Measurements from ENCODE around the gene ILKAP.

ILKAP gene, protein sequence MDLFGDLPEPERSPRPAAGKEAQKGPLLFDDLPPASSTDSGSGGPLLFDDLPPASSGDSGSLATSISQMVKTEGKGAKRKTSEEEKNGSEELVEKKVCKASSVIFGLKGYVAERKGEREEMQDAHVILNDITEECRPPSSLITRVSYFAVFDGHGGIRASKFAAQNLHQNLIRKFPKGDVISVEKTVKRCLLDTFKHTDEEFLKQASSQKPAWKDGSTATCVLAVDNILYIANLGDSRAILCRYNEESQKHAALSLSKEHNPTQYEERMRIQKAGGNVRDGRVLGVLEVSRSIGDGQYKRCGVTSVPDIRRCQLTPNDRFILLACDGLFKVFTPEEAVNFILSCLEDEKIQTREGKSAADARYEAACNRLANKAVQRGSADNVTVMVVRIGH

DNA sequence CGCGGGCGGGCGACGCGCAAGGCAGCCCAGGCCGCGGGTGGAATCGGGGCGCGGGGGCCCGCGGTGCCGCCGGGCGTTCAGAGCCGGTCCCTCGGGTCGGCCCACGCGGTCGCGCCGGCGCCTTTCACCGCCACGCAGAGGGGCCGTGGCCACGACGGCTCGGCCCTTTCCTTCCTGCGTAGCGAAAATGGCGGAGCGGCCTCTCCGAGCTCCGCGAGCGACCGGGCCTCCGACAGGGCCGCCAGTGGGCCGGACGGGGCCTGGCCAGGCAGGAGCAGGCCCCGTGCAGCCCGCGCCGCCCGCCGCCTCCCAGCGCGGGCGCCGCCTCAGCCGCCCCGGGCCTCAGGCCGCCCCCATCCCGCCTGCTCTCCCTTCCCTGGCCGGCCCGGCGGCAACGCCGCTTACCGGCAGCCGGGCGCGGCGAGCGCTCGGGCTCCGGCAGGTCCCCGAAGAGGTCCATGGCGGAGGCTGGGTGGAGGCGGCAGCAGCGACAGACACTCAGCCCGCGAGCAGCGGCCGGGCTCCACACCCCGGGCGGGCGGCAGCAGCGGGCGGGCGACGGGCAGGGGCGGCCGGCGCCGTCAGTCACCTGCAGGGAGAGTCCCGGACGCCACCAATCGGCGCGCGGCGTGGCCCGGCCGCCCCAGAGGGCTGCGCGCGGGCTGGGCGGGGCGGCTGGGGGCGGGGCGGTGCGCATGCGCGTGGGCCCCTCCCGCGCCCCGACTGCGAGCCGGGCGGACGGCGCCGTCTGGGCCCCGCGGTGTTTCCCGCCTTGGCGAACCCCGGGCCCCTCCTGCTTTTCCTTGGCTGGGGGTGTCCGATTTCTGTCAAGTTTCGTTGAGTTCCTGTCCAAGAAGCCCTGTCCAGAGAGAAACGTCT is at the start of gene ILKAP:
Gene ILKAP, minus strand, starts transcription at position 602 of the 879 bp plus-strand sequence. Its CDS starts 142 bp downstream, at position 460.
- DNase-seq (ENCODE audit: low read depth in 2 of 2) = peak; percentile 70 to 84

DNA sequence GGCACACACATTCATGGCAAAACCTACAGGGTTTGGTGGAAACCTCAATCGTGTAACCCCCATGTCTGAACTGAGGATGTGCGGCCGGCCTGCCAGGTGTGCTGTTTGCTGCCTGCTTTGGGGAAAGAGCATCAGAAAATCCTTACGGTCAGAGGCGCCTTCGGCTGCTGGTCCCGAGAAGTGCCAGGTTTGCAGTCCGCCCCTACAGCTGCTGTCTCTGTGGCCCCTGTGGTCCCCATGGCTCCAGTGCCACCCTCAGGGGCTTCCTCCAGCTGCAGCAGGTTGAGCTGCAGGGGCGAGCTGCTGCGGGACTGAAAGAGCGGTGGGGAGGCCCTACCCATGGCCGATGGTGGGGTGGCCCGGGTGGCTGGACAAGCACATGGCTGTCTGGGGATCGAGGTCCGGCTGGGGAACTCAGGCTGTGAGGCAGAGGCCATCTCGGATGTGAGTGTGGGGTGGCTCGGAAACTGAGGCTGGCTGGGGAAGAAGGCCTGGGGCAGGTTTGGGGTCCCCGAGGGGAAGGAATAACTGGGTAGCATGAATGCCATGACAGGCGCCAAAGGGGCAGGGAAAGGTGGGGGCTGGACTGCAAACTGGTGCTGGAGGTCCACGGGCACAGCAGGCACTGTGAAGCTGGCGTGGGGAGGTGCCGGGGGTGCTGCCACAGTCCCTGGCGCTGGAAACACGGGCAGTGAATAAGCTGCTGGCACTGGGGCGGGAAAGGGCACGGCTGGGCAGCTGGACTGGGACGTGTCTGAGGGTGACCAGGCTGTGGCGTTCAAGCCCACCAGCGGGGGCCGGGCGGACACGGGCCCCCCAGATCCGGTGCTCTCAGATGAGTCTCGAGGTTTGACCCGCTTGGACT is 49.5 kb upstream of the ILKAP start:
- no peak for DNase-seq (ENCODE audit: low read depth in 2 of 2)

DNA sequence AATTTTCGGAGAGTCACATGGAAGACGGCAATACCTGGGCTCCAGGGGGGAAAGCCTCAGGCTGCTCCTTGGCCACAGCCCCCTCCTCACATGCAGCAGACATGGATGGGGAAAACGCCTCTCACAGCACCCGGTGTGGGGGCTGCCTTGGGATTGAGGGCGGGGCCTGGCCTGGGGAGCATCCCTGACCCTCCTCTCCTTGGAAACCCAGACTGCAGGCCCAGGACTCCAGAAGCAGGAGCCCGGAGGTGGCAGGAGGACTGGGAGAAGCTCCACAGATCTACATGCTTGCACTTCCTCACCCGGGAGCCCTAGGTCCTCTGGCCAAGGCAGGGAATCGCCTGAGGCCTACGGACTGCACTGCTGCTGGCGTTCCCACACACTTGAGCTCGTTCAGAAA is 48.5 kb upstream of the ILKAP start:
- DNase-seq (ENCODE audit: low read depth in 2 of 2) = no peak

DNA sequence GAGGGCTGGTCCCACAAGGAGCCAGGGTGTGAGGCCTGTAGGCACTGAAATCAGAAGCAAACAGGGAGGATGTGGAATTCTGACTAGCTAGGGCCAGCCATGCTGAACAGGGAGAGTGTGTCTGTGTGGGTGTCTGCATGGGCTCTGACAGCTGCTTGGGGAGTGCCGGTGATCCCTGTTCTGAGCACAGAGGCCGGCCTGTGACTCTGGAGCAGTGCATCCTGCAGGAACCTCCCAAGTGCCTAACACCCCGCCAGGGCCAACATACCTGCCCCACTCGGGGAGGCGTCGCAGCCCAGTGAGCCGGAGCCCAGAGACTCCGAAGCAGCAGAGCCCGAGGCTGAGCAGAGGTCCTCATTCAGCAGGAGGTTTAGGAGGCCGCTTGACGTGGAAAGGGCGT is 47.8 kb upstream of the ILKAP start:
- DNase-seq (ENCODE audit: low read depth in 2 of 2) = no peak

DNA sequence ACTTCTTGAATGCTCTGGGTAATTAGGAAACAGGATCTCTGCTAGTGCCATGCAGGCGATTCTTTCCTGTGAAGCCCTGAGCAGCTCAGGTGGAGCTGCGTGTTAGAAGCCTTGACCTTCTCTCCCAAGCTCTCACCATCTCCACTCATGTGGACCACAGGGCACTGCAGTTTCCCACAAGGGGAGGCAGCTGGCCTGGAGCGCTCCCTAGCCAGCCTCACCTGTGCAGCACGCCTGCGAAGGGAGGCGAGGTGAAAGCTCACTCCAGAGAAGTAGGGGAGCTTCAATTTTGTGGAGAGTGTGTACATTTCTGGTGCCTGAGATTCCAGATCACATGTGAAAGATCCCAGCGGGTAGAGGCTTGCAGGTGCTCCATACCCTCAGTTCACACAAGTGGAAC is 47.4 kb upstream of the ILKAP start:
- no peak for DNase-seq (ENCODE audit: low read depth in 2 of 2)

DNA sequence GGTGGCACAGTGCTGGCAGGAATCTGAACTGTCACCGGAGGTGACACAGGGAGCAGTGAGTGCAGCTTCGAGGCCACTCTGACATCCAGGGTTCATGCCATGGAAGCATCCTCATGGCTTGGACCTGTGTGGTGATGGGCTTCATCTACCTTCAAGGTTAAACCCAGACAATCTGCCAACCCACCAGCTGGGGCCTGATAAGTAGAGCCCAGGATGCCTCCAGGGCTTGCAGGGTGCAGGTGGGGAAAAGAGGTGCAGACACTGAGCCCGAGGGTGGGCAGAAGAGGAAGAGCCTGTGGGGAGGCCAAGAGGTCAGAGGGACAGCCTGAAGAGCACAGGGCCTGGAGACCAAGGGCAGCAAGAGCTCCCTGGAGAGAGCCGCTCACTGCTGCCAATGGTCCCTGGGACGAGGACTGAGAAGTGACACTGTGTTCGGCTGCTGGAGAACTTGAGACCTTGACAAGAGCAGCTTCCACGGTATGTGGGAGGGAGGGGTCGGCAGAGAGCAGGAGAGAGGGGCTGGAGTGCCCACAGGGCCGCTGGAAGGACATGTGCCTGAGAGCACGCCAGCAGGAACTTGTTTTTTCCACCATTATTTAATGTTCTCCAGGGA is 44.5 kb upstream of the ILKAP start:
- no peak for DNase-seq (ENCODE audit: low read depth in 2 of 2)

DNA sequence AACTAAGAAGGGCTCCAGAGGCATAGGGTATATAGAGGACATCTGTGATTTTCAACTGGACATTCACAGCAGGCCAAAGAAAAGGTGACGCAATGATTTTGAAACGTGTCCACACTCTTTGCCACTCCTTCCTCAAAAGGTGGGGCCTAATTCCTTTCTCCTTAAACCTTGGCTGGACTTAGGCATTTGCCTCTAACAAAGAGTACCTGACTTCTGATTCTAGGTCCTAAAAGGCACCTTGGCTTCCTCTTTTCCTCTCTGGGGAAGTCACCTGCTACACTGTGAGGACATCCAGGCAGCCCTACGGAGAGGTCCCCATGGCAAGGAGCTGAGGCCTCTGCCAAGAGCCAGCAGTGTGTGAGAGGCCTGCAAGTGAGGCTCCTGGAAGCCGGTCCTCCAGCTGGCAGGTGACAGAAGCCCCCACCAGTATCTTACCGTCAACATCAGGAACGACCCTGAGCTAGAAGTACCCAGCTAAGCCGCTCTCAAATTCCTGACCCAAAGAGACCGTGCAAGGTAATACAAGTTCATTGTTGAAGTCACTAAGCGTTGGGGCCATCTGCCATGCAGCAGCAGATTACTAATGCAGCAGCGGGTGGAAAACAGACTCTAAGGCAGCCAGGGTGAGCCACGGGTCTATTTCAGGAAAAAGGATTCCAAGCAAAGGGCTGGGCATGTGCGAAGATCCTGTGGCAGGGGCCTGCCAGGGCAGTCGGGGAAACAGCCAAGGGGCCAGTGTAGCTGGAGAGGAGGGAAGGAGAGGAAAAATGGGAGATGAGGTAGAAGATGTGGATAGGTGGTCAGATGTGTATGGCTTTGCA is 43.7 kb upstream of the ILKAP start:
- no peak for DNase-seq (ENCODE audit: low read depth in 2 of 2)

- no peak for DNase-seq (ENCODE audit: low read depth in 2 of 2)
These were observed 40.7 kb upstream of the ILKAP start for GRCh38 chr2:238244151-238244550.

- no peak for DNase-seq (ENCODE audit: low read depth in 2 of 2)
These were observed 40.1 kb upstream of the ILKAP start for GRCh38 chr2:238243496-238244076.

- DNase-seq (ENCODE audit: low read depth in 2 of 2) = no peak
These were observed 39.4 kb upstream of the ILKAP start for GRCh38 chr2:238242731-238243495.

GRCh38 chr2:238241970-238242369 is 38.5 kb upstream of the ILKAP start:
- DNase-seq (ENCODE audit: low read depth in 2 of 2) = no peak

- no peak for DNase-seq (ENCODE audit: low read depth in 2 of 2)
These were observed 37.5 kb upstream of the ILKAP start for GRCh38 chr2:238240757-238241711.

- DNase-seq (ENCODE audit: low read depth in 2 of 2) = peak; percentile 32 to 56
These were observed 36.6 kb upstream of the ILKAP start, which contains the start of gene HES6 for GRCh38 chr2:238239863-238240756. TSS of gene HES6 (minus strand) at chr2:238240038. CDS start at chr2:238239905, 133 bp downstream.

DNA sequence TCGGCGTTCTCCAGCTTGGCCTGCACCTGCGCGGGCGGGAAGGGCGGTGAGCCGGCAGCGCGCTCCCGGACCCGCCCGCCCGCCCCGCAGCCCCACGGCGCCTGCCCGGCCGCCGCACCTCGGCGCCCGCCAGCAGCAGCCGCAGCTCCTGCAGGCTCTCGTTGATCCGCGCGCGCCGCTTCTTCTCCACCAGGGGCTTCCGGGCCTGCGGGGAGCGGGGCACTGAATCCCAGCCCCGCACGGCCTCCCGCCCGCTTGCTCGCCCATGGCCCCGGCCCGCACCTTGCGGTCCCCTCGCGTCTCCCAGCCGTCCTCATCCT is 36.0 kb upstream of the ILKAP start:
- DNase-seq (ENCODE audit: low read depth in 2 of 2) = no peak

GRCh38 chr2:238238766-238239542 is 35.5 kb upstream of the ILKAP start:
- DNase-seq (ENCODE audit: low read depth in 2 of 2) = no peak

DNA sequence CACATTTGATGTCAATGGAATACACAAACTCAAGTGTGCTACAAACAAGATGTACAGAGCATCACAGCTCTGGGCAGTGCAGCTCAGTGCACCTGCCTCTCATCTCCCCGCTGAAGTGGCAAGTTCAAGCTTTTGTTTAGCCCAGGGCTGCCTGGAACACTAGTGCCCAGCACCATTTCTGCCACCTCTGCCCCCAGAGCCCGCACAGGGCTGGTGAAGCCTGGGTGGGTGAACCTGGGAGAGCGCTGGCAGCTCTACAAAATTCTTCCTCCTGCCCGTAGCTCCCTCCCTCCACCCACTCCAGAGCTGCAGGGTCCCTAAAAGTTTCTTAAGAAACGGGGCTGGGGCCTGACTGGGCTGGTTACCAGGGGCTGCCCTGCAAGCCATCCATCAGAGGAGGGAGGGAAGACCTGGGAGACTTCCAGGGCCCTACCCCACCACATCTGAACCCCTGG is 34.8 kb upstream of the ILKAP start:
- DNase-seq (ENCODE audit: low read depth in 2 of 2) = no peak

Data from stimulated activated CD8-positive, alpha-beta memory T cell treated with anti-CD3 and anti-CD28 coated beads, Interleukin-15, amount 100 ng/mL, for 4 hours (primary cell).